Muscle layer of colon (tissue), 2 donors: ENCODE data around the gene SATB2.

ENCODE experiments used
- H3K27ac ChIP-seq: one replicate; pipeline ENCODE4 v1.7.0; 2013; ENCODE audit warnings: low read depth, mild to moderate bottlenecking, low read length, moderate library complexity
- H3K27me3 ChIP-seq, 2 donors: one replicate each; pipeline ENCODE4 v1.7.0; 2013; ENCODE audit warnings: low read length in 2 of 2, mild to moderate bottlenecking in 2 of 2; ENCODE audit not compliant: insufficient read depth in 2 of 2, control insufficient read depth in 1 of 2
- H3K36me3 ChIP-seq: one replicate; pipeline ENCODE4 v1.7.0; 2013; ENCODE audit warnings: mild to moderate bottlenecking, low read length; ENCODE audit not compliant: insufficient read depth
- H3K4me1 ChIP-seq: one replicate; pipeline ENCODE4 v1.7.0; 2013; ENCODE audit warnings: mild to moderate bottlenecking, low read length; ENCODE audit not compliant: insufficient read depth
- H3K4me3 ChIP-seq, 2 donors: one replicate each; pipeline ENCODE4 v1.7.0; 2013; ENCODE audit warnings: low read length in 2 of 2, low read depth in 1 of 2, mild to moderate bottlenecking in 1 of 2, moderate library complexity in 1 of 2
- H3K9ac ChIP-seq: one replicate; pipeline ENCODE4 v1.7.0; 2013; ENCODE audit warnings: low read length
- H3K9me3 ChIP-seq: one replicate; pipeline ENCODE4 v1.7.0; 2013; ENCODE audit warnings: mild to moderate bottlenecking, low read length
- donor health status: abdominal sarcoma.
- donor health status: Adenocarcinoma of cecum.

Gene SATB2

GRCh38 chr2:199458009-199458805, 468 bp upstream of the SATB2 start:
- no peak overlapping the region for H3K9ac ChIP-seq
- no peak overlapping the region for H3K27ac ChIP-seq
- H3K4me1 ChIP-seq = peaks cover 18% of the 10 kb centered on the region
- H3K4me3 ChIP-seq = peak overlapping the region; percentile 67 to 88
- peaks cover 58 to 78% of the 10 kb centered on the region in 2 donors for H3K27me3 ChIP-seq
- H3K9me3 ChIP-seq = no peaks in the 10 kb centered on the region
- no peaks in the 10 kb centered on the region for H3K36me3 ChIP-seq

- no peak overlapping the region for H3K4me3 ChIP-seq
- H3K4me1 ChIP-seq = peaks cover 14% of the 10 kb centered on the region
- no peaks in the 10 kb centered on the region for H3K9me3 ChIP-seq
- H3K36me3 ChIP-seq = no peaks in the 10 kb centered on the region
- H3K27me3 ChIP-seq = peaks cover 54 to 72% of the 10 kb centered on the region in 2 donors
- H3K9ac ChIP-seq = no peak overlapping the region
- H3K27ac ChIP-seq = no peak overlapping the region
Observed at GRCh38 chr2:199456383-199457146, 1.2 kb downstream of the SATB2 start.

GRCh38 chr2:199455545-199456382, 2.0 kb downstream of the SATB2 start:
- Histone ChIP-seq H3K9me3 (no peaks in the 10 kb centered on the region), H3K9ac (no peak overlapping the region), H3K4me1 (peaks cover 14% of the 10 kb centered on the region), H3K4me3 (no peak overlapping the region), H3K27me3 (peaks cover 46 to 64% of the 10 kb centered on the region in 2 donors), H3K27ac (no peak overlapping the region), H3K36me3 (no peaks in the 10 kb centered on the region)

GRCh38 chr2:199455210-199455544, 2.6 kb downstream of the SATB2 start:
- Histone ChIP-seq H3K4me1 (peaks cover 11% of the 10 kb centered on the region), H3K9me3 (no peaks in the 10 kb centered on the region), H3K9ac (no peak overlapping the region), H3K4me3 (no peak overlapping the region), H3K27me3 (peaks cover 40 to 59% of the 10 kb centered on the region in 2 donors), H3K36me3 (no peaks in the 10 kb centered on the region), H3K27ac (no peak overlapping the region)

GRCh38 chr2:199452991-199453379, 4.8 kb downstream of the SATB2 start:
- Histone ChIP-seq H3K9me3 (no peaks in the 10 kb centered on the region), H3K27ac (no peak overlapping the region), H3K4me1 (peaks cover 7% of the 10 kb centered on the region), H3K36me3 (no peaks in the 10 kb centered on the region), H3K4me3 (no peak overlapping the region), H3K9ac (no peak overlapping the region), H3K27me3 (peaks cover 43 to 53% of the 10 kb centered on the region in 2 donors)

GRCh38 chr2:199452260-199452990, 5.3 kb downstream of the SATB2 start:
- Histone ChIP-seq H3K27me3 (peaks cover 43 to 48% of the 10 kb centered on the region in 2 donors), H3K9me3 (no peaks in the 10 kb centered on the region), H3K27ac (no peak overlapping the region), H3K36me3 (no peaks in the 10 kb centered on the region), H3K4me1 (peaks cover 7% of the 10 kb centered on the region), H3K9ac (no peak overlapping the region), H3K4me3 (no peak overlapping the region)

- H3K4me1 ChIP-seq = no peaks in the 10 kb centered on the region
- H3K27ac ChIP-seq = no peak overlapping the region
- H3K4me3 ChIP-seq = no peak overlapping the region
- H3K9me3 ChIP-seq = no peaks in the 10 kb centered on the region
- no peak overlapping the region for H3K9ac ChIP-seq
- peaks cover 24 to 30% of the 10 kb centered on the region in 2 donors for H3K27me3 ChIP-seq
- no peaks in the 10 kb centered on the region for H3K36me3 ChIP-seq
Observed at GRCh38 chr2:199449956-199450355, 7.8 kb downstream of the SATB2 start.

- H3K36me3 ChIP-seq = no peaks in the 10 kb centered on the region
- no peak overlapping the region for H3K27ac ChIP-seq
- no peak overlapping the region for H3K9ac ChIP-seq
- peaks cover 19 to 25% of the 10 kb centered on the region in 2 donors for H3K27me3 ChIP-seq
- no peak overlapping the region for H3K4me3 ChIP-seq
- H3K9me3 ChIP-seq = no peaks in the 10 kb centered on the region
- H3K4me1 ChIP-seq = no peaks in the 10 kb centered on the region
Observed at GRCh38 chr2:199449455-199449854, 8.3 kb downstream of the SATB2 start.

- Histone ChIP-seq H3K27ac (no peak overlapping the region), H3K4me1 (no peaks in the 10 kb centered on the region), H3K9ac (no peak overlapping the region), H3K27me3 (peaks cover under 1 to 6% of the 10 kb centered on the region in 2 donors), H3K9me3 (no peaks in the 10 kb centered on the region), H3K4me3 (no peak overlapping the region), H3K36me3 (no peaks in the 10 kb centered on the region)
Observed at GRCh38 chr2:199446996-199447576, 10.7 kb downstream of the SATB2 start.

GRCh38 chr2:199444749-199445148, 13.0 kb downstream of the SATB2 start:
- no peaks in the 10 kb centered on the region for H3K4me1 ChIP-seq
- H3K9me3 ChIP-seq = no peaks in the 10 kb centered on the region
- H3K27ac ChIP-seq = no peak overlapping the region

More at GRCh38 chr2:199444749-199445148, 13.0 kb downstream of the SATB2 start:
- Histone ChIP-seq H3K27me3 (peaks cover 0 to 3% of the 10 kb centered on the region in 2 donors), H3K4me3 (no peak overlapping the region), H3K9ac (no peak overlapping the region), H3K36me3 (no peaks in the 10 kb centered on the region)
